Neural cell (in vitro differentiated cells): ENCODE measurements around the gene CHST8. TPM values are rescaled to one million over a fixed set of nuclear protein-coding genes. Genes with fewer than 3 reads are reported as not detected.

Experiments used
- H2AFZ ChIP-seq: fragments of 200-600, 300-800 bp; sonication (generic), shearing (Covaris generic); 2 replicates; pipeline ENCODE4 v1.6.0; 2014; ENCODE audit warnings: low read depth, mild to moderate bottlenecking, antibody characterized with exemption, low read length, moderate library complexity
- H3F3A ChIP-seq: fragments of 200-600 bp; shearing (Covaris generic); 2 replicates; pipeline ENCODE4 v1.6.1; 2016; ENCODE audit warnings: mild to moderate bottlenecking, moderate library complexity, mixed read lengths, antibody characterized with exemption, low read length; ENCODE audit not compliant: insufficient read depth, poor library complexity, severe bottlenecking
- H3K27ac ChIP-seq: fragments of 200-600, 300-800 bp; sonication (generic), shearing (Covaris generic); 2 replicates; pipeline ENCODE4 v1.5.1; 2014; ENCODE audit warnings: mild to moderate bottlenecking, low read length, moderate library complexity
- H3K27me3 ChIP-seq: fragments of 300-800, 200-600 bp; sonication (generic), shearing (Covaris generic); 2 replicates; pipeline ENCODE4 v1.6.0; 2014; ENCODE audit warnings: mild to moderate bottlenecking, low read depth, low read length, moderate library complexity; ENCODE audit not compliant: insufficient read depth
- H3K36me3 ChIP-seq: fragments of 300-800, 200-600 bp; sonication (generic), shearing (Covaris generic); 2 replicates; pipeline ENCODE4 v1.5.1; 2014; ENCODE audit warnings: mild to moderate bottlenecking, antibody characterized with exemption, low read length, moderate library complexity; ENCODE audit not compliant: insufficient read depth
- H3K4me2 ChIP-seq: fragments of 300-800, 200-600 bp; sonication (generic), shearing (Covaris generic); 2 replicates; pipeline ENCODE4 v1.6.0; 2014; ENCODE audit warnings: mild to moderate bottlenecking, low read length
- H3K4me3 ChIP-seq: fragments of 300-800, 200-600 bp; sonication (generic), shearing (Covaris generic); 2 replicates; pipeline ENCODE4 v1.5.1; 2014; ENCODE audit warnings: mild to moderate bottlenecking, low read length, moderate library complexity
- H3K79me2 ChIP-seq: fragments of 200-600 bp; shearing (Covaris generic); replicated peaks from 2 replicates; pipeline ENCODE4 v1.6.0; 2014; ENCODE audit warnings: mild to moderate bottlenecking, low read length, moderate library complexity; ENCODE audit not compliant: insufficient read depth
- H3K9ac ChIP-seq: fragments of 300-800, 200-600 bp; sonication (generic), shearing (Covaris generic); 2 replicates; pipeline ENCODE4 v1.6.1; 2016; ENCODE audit warnings: mild to moderate bottlenecking, low read length, mixed read lengths
- H3K9me2 ChIP-seq: fragments of 200-600 bp; shearing (Covaris generic); 2 replicates; pipeline ENCODE4 v1.6.1; 2016; ENCODE audit warnings: mild to moderate bottlenecking, low read length, mixed read lengths; ENCODE audit not compliant: insufficient read depth
- H3K9me3 ChIP-seq: fragments of 200-600, 300-800 bp; sonication (generic), shearing (Covaris generic); 2 replicates; pipeline ENCODE4 v1.6.1; 2016; ENCODE audit warnings: mild to moderate bottlenecking, mixed run types, low read length, moderate library complexity, mixed read lengths
- H4K20me1 ChIP-seq: fragments of 200-600 bp; shearing (Covaris generic); 2 replicates; pipeline ENCODE4 v1.6.1; 2016; ENCODE audit warnings: mild to moderate bottlenecking, mixed run types; ENCODE audit not compliant: insufficient read depth
- EP300 ChIP-seq: fragments of 450-650 bp; conservative IDR thresholded peaks from 2 replicates; pipeline ENCODE4 v1.6.1; 2014; ENCODE audit warnings: antibody characterized with exemption, mild to moderate bottlenecking, moderate library complexity; ENCODE audit not compliant: poor library complexity, severe bottlenecking
- EZH2 ChIP-seq: fragments of 200-600, 300-800 bp; shearing (Covaris generic), sonication (generic); IDR thresholded peaks from 2 replicates; pipeline ENCODE4 v1.6.1; 2014; ENCODE audit warnings: antibody characterized with exemption, low read length, borderline replicate concordance, mild to moderate bottlenecking; ENCODE audit not compliant: insufficient read depth, poor library complexity, severe bottlenecking
- MXI1 ChIP-seq: fragments of 450-650 bp; conservative IDR thresholded peaks from 2 replicates; pipeline ENCODE4 v1.6.1; 2014; ENCODE audit warnings: antibody characterized with exemption, mild to moderate bottlenecking; ENCODE audit not compliant: poor library complexity, severe bottlenecking
- POLR2AphosphoS5 ChIP-seq: IDR thresholded peaks from 2 replicates; pipeline ENCODE4 v1.6.1; 2012
- RAD21 ChIP-seq: fragments of 450-650 bp; conservative IDR thresholded peaks from 2 replicates; pipeline ENCODE4 v1.6.1; 2014; ENCODE audit warnings: antibody characterized with exemption, mild to moderate bottlenecking, moderate library complexity
- SMC3 ChIP-seq: fragments of 450-650 bp; conservative IDR thresholded peaks from 2 replicates; pipeline ENCODE4 v1.6.1; 2014; ENCODE audit warnings: antibody characterized with exemption, mild to moderate bottlenecking, moderate library complexity; ENCODE audit not compliant: poor library complexity
- TAF1 ChIP-seq: IDR thresholded peaks from 2 replicates; pipeline ENCODE4 v1.6.1; 2012; ENCODE audit warnings: low read depth
- polyA plus RNA-seq: library from polyadenylated mRNA; depleted of rRNA; stranded (reverse); fragments of >200 nt; gene quantifications from 2 replicates; pipeline ENCODE4 v1.2.3, GENCODE V29; 2014
- TF ChIP-seq, protein P1 (sequence below): IDR thresholded peaks from 2 replicates; pipeline ENCODE4 v1.6.1; 2012; ENCODE audit warnings: borderline replicate concordance
- TF ChIP-seq, protein P2 (sequence below): fragments of 450-650 bp; IDR thresholded peaks from 2 replicates; pipeline ENCODE4 v1.5.1; 2014; ENCODE audit warnings: antibody characterized with exemption, mild to moderate bottlenecking, moderate library complexity; ENCODE audit not compliant: poor library complexity, severe bottlenecking

CHST8 gene
- polyA plus RNA-seq, 1 donor from 2014 or later: 7.1 TPM

GRCh38 chr19:33772858-33773180 lies 151.1 kb downstream of the CHST8 start:
- H3K4me3 ChIP-seq: no peak overlapping the region
- H2AFZ ChIP-seq: no peak overlapping the region
- no peaks in the 10 kb centered on the region for H3K9me3 ChIP-seq
- H4K20me1 ChIP-seq: no peaks in the 10 kb centered on the region
- no peaks in the 10 kb centered on the region for H3K27me3 ChIP-seq
- H3K36me3 ChIP-seq: no peaks in the 10 kb centered on the region
- H3F3A ChIP-seq: no peaks in the 10 kb centered on the region
- H3K79me2 ChIP-seq: no peaks in the 10 kb centered on the region
- no peak overlapping the region for H3K4me2 ChIP-seq
- no peak overlapping the region for H3K9ac ChIP-seq
- H3K9me2 ChIP-seq: no peaks in the 10 kb centered on the region
- H3K27ac ChIP-seq: no peak overlapping the region
- TF ChIP-seq EZH2: no peak
- no peak for TF ChIP-seq POLR2AphosphoS5
- no peak for TF ChIP-seq RAD21
- TF ChIP-seq, protein P1, sequence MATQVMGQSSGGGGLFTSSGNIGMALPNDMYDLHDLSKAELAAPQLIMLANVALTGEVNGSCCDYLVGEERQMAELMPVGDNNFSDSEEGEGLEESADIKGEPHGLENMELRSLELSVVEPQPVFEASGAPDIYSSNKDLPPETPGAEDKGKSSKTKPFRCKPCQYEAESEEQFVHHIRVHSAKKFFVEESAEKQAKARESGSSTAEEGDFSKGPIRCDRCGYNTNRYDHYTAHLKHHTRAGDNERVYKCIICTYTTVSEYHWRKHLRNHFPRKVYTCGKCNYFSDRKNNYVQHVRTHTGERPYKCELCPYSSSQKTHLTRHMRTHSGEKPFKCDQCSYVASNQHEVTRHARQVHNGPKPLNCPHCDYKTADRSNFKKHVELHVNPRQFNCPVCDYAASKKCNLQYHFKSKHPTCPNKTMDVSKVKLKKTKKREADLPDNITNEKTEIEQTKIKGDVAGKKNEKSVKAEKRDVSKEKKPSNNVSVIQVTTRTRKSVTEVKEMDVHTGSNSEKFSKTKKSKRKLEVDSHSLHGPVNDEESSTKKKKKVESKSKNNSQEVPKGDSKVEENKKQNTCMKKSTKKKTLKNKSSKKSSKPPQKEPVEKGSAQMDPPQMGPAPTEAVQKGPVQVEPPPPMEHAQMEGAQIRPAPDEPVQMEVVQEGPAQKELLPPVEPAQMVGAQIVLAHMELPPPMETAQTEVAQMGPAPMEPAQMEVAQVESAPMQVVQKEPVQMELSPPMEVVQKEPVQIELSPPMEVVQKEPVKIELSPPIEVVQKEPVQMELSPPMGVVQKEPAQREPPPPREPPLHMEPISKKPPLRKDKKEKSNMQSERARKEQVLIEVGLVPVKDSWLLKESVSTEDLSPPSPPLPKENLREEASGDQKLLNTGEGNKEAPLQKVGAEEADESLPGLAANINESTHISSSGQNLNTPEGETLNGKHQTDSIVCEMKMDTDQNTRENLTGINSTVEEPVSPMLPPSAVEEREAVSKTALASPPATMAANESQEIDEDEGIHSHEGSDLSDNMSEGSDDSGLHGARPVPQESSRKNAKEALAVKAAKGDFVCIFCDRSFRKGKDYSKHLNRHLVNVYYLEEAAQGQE: no peak
- TF ChIP-seq EP300: no peak
- TF ChIP-seq TAF1: no peak
- TF ChIP-seq, protein P2, sequence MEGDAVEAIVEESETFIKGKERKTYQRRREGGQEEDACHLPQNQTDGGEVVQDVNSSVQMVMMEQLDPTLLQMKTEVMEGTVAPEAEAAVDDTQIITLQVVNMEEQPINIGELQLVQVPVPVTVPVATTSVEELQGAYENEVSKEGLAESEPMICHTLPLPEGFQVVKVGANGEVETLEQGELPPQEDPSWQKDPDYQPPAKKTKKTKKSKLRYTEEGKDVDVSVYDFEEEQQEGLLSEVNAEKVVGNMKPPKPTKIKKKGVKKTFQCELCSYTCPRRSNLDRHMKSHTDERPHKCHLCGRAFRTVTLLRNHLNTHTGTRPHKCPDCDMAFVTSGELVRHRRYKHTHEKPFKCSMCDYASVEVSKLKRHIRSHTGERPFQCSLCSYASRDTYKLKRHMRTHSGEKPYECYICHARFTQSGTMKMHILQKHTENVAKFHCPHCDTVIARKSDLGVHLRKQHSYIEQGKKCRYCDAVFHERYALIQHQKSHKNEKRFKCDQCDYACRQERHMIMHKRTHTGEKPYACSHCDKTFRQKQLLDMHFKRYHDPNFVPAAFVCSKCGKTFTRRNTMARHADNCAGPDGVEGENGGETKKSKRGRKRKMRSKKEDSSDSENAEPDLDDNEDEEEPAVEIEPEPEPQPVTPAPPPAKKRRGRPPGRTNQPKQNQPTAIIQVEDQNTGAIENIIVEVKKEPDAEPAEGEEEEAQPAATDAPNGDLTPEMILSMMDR: no peak
- TF ChIP-seq SMC3: no peak
- no peak for TF ChIP-seq MXI1

DNA sequence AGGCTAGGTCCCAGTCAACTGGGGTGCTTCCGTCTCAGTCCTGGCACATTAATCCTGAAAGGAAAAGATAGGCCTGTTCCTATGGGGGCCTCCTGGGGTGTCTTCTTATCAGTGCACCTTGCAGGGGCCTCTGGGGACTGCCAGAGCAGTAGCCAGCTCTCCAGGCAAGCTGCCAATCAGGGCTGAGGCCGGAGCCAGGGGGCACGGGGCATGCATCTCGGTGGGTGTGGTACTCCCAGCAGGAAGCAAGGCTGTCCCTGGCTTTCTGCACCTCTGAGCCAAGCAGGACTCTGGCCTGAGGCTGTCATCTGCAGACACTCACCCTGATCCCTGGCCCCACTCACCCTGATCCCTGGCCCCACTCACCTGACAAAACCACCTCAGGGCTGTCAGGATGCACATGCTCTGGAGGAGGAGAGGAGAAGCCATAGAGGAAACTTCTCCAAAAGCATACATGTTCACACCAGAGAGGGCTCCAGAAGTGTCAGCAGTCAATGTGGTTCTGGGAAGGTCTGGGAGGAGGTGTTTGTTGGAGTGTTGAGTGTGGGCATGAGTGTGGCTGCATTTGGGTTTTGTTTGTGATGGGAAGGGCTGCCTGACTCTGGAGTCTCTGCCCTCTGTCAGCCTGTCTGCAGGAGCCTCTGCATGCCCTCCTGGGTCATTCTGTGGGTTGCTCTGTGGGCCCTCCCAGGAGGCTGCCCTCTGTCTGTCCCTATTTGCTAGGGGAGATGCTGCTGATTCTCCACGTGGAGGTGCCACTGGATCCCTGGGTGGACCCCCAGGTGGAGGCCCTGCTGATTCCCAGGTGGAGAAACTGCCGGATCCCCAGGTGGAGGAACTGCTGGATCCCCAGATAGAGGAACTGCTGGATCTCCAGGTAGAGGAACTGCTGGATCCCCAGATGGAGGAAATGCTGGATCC lies 152.2 kb downstream of the CHST8 start:
- H4K20me1 ChIP-seq: no peaks in the 10 kb centered on the region
- no peaks in the 10 kb centered on the region for H3K27me3 ChIP-seq
- no peak overlapping the region for H2AFZ ChIP-seq
- H3K9me2 ChIP-seq: no peaks in the 10 kb centered on the region
- H3K36me3 ChIP-seq: no peaks in the 10 kb centered on the region
- no peak overlapping the region for H3K4me3 ChIP-seq
- H3K9me3 ChIP-seq: no peaks in the 10 kb centered on the region
- no peaks in the 10 kb centered on the region for H3K79me2 ChIP-seq
- H3K4me2 ChIP-seq: no peak overlapping the region
- no peak for TF ChIP-seq SMC3
- TF ChIP-seq POLR2AphosphoS5: no peak
- TF ChIP-seq EP300: no peak
- no peak for TF ChIP-seq TAF1
- no peak for TF ChIP-seq EZH2
- TF ChIP-seq RAD21: no peak
- TF ChIP-seq, protein P1: no peak
- TF ChIP-seq, protein P2: no peak
- no peak for TF ChIP-seq MXI1
- no peaks in the 10 kb centered on the region for H3F3A ChIP-seq
- H3K27ac ChIP-seq: no peak overlapping the region
- no peak overlapping the region for H3K9ac ChIP-seq
